Lower leg skin (tissue), 3 donors: ENCODE measurements around the gene LIMD2.
A peak's percentile ranks its signal among the peaks of the same experiment; 100 is the strongest.

Experiments
- POLR2A ChIP-seq, 2 donors: fragments of 450-650 bp; IDR thresholded peaks; one replicate each; pipeline ENCODE4 v1.6.1; 2016 to 2017; ENCODE audit warnings: antibody characterized with exemption in 2 of 2, mild to moderate bottlenecking in 1 of 2, moderate library complexity in 1 of 2
- TF ChIP-seq, protein P1 (sequence below), 3 donors: fragments of 450-650 bp; IDR thresholded peaks; one replicate each; pipeline ENCODE4 v1.5.1; 2016; ENCODE audit warnings: antibody characterized with exemption in 3 of 3, mild to moderate bottlenecking in 3 of 3, moderate library complexity in 2 of 3

DNA sequence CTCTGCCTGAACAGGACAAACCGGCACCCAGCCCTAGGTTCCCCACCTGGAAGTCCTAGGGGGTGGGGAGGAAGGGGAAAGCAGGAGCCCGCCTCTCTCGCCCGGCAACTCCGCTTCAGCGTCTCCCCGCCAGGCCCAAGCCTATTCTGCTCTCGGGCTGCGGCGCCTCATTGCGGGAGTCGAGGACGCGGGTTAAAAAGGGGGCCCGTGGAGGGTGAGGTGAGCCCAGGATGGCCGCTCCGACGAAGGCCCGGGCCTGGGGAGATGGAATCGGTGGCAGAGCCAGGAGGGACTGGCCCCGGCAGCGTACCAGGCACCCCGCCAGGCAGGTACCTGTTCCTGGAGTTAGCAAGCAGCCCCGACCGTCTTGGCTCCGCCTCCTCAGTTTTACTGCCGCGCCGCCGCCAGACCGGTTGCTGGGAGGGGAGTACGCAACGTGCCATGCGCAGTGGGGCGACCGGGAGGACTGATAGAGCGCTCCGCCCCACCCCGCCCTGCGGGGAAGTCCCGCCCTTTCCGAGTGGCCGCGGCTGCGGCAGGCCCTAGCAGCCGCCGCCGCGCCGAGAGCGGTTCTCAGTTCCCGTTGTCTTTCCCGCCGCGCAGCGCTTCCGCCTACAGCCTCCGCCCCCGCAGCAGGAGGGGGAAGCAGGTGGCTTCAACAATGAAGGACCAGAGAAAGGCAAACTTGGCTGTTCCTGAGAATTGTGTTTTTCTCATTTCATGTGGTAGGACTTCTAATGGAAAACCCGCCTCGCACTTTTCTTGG, 41.7 kb upstream of the LIMD2 start, which contains the start of gene STRADA:
- TF ChIP-seq, protein P1, sequence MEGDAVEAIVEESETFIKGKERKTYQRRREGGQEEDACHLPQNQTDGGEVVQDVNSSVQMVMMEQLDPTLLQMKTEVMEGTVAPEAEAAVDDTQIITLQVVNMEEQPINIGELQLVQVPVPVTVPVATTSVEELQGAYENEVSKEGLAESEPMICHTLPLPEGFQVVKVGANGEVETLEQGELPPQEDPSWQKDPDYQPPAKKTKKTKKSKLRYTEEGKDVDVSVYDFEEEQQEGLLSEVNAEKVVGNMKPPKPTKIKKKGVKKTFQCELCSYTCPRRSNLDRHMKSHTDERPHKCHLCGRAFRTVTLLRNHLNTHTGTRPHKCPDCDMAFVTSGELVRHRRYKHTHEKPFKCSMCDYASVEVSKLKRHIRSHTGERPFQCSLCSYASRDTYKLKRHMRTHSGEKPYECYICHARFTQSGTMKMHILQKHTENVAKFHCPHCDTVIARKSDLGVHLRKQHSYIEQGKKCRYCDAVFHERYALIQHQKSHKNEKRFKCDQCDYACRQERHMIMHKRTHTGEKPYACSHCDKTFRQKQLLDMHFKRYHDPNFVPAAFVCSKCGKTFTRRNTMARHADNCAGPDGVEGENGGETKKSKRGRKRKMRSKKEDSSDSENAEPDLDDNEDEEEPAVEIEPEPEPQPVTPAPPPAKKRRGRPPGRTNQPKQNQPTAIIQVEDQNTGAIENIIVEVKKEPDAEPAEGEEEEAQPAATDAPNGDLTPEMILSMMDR (IDR thresholded peaks at IDR 0.05), result no peak
- peak in 1 of 2 donors; percentile 11 for TF ChIP-seq POLR2A (IDR thresholded peaks at IDR 0.05)
